Stimulated activated effector memory CD8-positive, alpha-beta T cell treated with anti-CD3 and anti-CD28 coated beads, Interleukin-12 subunit alpha, Interleukin-12 subunit beta, amount 100 ng/mL, for 72 hours (primary cell): ENCODE results near the gene IQCF5.
"Not testable (repeated sequence)": the region's sequence is repeated elsewhere in the genome, so short reads cannot be mapped to it uniquely, and the experiment has no call there.

ENCODE experiments used
- ATAC-seq: fragments of 150-1000 bp; cut with Tn5 transposase; 2 replicates; pipeline ENCODE4 v1.10.0; 2021
- DNase-seq, 2 donors: peaks; one replicate each; pipeline ENCODE4 v3.0.0; 2021 to 2022; ENCODE audit warnings: low spot score in 2 of 2
- H3K27ac Mint-ChIP-seq: one replicate; pipeline ENCODE4 v1.8.0; 2022; ENCODE audit warnings: mild to moderate bottlenecking, mixed read lengths
- H3K36me3 Mint-ChIP-seq: one replicate; pipeline ENCODE4 v1.8.0; 2022; ENCODE audit warnings: mild to moderate bottlenecking, mixed read lengths
- H3K4me1 Mint-ChIP-seq: one replicate; pipeline ENCODE4 v1.8.0; 2022; ENCODE audit warnings: mixed read lengths
- H3K4me3 Mint-ChIP-seq: one replicate; pipeline ENCODE4 v1.8.0; 2022; ENCODE audit warnings: mild to moderate bottlenecking, mixed read lengths
- H3K9me3 Mint-ChIP-seq: one replicate; pipeline ENCODE4 v1.8.0; 2022; ENCODE audit warnings: mixed read lengths

Gene IQCF5

DNA sequence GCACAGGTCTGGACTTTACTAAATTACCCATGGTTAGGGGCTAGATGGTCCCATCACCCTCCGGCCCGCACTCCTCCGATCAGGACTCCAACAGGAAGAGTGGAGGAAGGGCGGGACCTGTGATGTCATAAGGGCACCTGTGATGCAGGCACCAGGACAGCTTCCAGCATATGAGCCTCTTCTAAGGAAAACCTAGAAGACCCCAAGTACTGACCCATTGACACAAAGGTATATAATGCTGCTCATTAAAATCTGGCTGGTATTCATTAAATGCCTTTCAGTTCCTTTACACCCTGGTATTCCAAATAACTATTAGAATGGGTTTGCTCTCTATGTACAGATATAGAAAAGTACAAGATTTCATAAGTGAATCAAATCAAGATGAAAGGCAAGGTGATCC is at the start of gene IQCF5:
Gene IQCF5, minus strand, starts transcription at position 101 of the 400 bp plus-strand sequence. Its CDS starts 70 bp downstream, at position 31.
- Mint-ChIP-seq H3K9me3 (no peaks in the 10 kb centered on the region), H3K27ac (no peak within 1 kb of the TSS), H3K36me3 (no peaks in the 10 kb centered on the region), H3K4me1 (peaks cover 9% of the 10 kb centered on the region), H3K4me3 (no peak within 1 kb of the TSS)
- no peak for ATAC-seq
- DNase-seq: no peak

DNA sequence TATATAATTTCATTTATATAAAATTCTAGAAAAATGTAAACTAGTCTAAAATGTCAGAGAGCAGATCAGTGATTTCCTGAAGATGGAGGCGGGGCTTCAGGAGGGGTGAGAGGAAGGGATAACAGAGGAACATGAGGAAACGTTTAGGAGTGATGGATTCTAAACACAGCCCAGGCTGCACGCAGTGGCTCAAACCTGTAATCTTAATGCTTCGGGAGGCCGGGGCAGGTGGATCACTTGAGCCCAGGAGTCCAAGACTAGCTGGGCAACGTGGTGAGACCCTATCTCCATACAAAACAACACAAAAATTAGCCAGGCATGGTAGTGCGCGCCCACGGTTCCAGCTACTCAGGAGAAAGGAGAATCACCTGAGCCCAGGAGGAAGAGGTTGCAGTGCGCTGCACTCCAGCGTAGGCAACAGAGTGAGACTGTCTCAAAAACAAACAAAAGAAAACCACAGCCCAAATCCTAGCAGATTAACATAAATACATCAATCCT is 45.7 kb upstream of the IQCF5 start:
- Mint-ChIP-seq H3K4me3 (no peak overlapping the region), H3K36me3 (no peaks in the 10 kb centered on the region), H3K4me1 (no peaks in the 10 kb centered on the region), H3K9me3 (no peaks in the 10 kb centered on the region), H3K27ac (no peak overlapping the region)
- no peak for ATAC-seq
- DNase-seq: peak in 1 of 2 donors; percentile 35

DNA sequence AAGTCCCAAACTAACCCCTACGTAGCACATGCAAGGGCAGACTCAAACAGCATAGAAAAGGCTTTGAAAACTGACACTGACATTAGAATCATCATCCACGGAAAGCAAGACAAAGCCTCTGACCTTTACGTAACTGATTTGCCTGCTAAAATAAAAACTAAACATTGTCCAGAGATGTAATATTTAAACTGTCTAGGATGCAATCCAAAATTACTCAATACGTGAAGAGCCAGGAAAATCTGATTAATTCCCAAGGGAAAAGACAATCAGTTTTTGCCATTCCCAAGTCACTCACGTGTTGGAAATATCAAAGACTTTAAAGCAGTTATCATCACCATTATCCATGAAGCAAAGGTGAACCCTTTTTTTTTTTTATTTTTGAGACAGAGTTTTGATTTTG is 41.0 kb upstream of the IQCF5 start:
- no peaks in the 10 kb centered on the region for H3K4me1 Mint-ChIP-seq
- ATAC-seq (no peak), DNase-seq (no peak)
- H3K27ac Mint-ChIP-seq: no peak overlapping the region
- no peaks in the 10 kb centered on the region for H3K36me3 Mint-ChIP-seq
- H3K9me3 Mint-ChIP-seq: no peaks in the 10 kb centered on the region
- H3K4me3 Mint-ChIP-seq: no peak overlapping the region

DNA sequence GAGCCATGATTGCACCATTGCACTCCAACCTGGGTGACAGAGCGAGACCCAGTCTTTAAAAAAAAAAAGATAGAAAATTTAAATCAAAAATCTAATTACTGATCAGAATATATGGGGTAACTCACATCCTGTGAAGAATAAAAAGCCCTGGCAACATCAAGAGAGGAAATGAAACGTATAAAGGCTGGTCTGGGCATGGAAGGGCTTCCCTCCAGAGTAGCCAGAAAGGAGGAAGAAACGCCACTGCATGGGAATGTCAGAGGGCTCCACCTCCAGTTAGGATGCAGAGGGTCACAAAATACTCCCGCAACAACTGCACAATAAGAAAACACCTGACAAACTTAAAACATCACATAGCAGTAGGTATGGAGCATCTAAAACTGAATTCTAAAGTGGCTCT is 32.6 kb upstream of the IQCF5 start:
- Mint-ChIP-seq H3K4me1 (peaks cover 2% of the 10 kb centered on the region), H3K36me3 (peaks cover under 1% of the 10 kb centered on the region), H3K4me3 (no peak overlapping the region), H3K27ac (no peak overlapping the region), H3K9me3 (peaks cover 13% of the 10 kb centered on the region)
- ATAC-seq (no peak), DNase-seq (no peak)

DNA sequence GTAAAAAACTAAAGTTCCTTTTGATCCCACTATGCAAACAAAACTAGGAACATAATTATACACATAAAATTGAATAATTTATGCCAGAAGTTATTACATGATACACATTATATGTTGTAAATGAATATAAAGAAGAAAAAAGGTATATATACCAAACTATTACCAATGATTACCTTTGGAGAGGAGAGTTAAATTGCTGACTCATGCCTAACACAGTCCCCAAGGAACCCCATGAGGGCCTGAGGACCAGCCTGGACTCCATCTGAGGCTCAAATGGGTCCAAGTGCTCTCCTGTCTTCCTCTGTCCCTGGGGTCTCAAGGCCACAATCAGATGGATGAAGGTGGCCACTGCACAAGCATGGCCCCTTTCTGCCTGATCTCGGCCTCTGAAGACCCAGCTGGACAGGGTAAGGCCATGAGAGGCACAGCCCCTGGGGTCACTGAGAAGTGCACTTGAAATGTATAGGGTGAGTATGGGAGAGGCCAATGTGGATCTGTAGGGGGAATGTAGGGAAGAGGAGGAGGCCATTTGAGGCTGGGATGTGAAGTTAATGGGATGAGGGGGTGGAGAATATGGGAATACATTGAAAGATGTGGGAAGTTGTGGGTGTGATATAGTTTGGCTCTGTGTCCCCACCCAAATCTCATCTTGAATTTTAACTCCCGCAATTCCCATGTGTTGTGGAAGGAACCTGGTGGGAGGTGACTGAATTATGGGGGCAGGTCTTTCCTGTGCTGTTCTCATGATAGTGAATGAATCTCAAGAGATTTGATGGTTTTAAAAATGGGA is 28.8 kb upstream of the IQCF5 start:
- H3K36me3 Mint-ChIP-seq: peaks cover 10% of the 10 kb centered on the region
- H3K27ac Mint-ChIP-seq: no peak overlapping the region
- H3K4me3 Mint-ChIP-seq: no peak overlapping the region
- peak in 1 of 2 donors; percentile 35 for DNase-seq
- no peak for ATAC-seq
- peaks cover 14% of the 10 kb centered on the region for H3K4me1 Mint-ChIP-seq
- peaks cover 12% of the 10 kb centered on the region for H3K9me3 Mint-ChIP-seq

DNA sequence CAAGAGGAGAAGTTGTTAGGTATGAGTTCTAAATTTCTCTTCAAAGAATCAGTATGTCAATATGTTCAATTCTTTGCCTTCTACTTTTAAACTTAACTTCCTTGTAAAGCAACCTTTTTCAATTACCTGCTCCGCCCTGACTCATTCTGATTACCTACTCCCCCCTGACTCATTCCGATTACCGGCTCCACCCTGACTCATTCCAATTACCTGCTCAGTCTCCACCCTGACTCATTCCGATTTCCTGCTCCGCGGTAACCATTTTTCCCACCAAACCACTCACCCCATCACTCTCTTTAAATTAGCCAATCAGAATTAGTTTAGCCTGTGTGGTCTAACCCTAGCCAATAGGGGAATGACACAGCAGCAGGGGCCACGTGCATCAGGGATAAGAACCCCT is 27.0 kb upstream of the IQCF5 start:
- peak overlapping the region; percentile 30 for H3K27ac Mint-ChIP-seq
- not testable (repeated sequence) for H3K4me3 Mint-ChIP-seq, H3K36me3 Mint-ChIP-seq, H3K9me3 Mint-ChIP-seq
- H3K4me1 Mint-ChIP-seq: peaks cover 14% of the 10 kb centered on the region
- DNase-seq (peak in 1 of 2 donors; percentile 68), ATAC-seq (peak; percentile 83)

DNA sequence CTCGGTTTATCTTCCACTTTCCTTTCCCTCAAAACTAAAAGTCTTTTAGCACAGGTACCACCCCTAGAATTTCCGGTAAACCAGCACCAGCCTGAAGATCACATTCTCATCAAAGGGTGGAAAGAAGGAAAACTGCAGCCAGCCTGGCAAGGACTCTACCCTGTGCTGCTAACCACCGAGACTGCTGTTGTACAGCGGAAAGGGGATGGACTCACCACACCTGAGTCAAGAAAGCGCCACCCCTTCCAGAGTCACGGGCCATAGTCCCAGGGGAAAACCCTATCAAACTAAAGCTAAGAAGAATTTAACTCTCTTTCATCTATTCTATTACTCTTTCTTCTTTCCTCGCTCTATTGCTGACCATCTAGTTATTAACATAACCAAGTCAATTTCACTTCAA is 24.6 kb upstream of the IQCF5 start:
- not testable (repeated sequence) for H3K4me3 Mint-ChIP-seq, H3K27ac Mint-ChIP-seq, ATAC-seq, H3K36me3 Mint-ChIP-seq, H3K9me3 Mint-ChIP-seq
- peaks cover 14% of the 10 kb centered on the region for H3K4me1 Mint-ChIP-seq
- DNase-seq: peak in 1 of 2 donors; percentile 35

DNA sequence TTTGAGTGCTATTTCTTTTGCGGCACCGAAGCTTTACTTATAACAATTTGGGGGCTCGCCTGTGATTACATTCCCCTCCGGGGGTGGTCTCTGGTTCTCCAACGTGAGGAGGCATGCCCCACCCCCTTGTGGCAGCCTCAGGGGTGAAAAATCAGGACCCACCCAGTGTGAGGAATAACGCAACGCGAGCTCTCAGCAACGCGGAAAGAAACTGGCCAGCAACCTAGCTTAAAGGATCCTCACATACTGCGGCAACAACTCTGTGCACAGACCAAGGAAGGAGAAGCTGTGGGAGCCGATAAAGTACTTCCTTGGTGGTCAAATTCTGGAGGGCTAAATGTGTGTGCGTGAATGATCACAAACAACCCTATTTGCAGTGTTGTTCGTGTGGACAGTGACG is 22.0 kb upstream of the IQCF5 start:
- Mint-ChIP-seq H3K4me1 (peaks cover 6% of the 10 kb centered on the region), H3K4me3 (no peak overlapping the region), H3K36me3 (peaks cover 3% of the 10 kb centered on the region), H3K27ac (no peak overlapping the region), H3K9me3 (no peaks in the 10 kb centered on the region)
- ATAC-seq: no peak
- no peak for DNase-seq

DNA sequence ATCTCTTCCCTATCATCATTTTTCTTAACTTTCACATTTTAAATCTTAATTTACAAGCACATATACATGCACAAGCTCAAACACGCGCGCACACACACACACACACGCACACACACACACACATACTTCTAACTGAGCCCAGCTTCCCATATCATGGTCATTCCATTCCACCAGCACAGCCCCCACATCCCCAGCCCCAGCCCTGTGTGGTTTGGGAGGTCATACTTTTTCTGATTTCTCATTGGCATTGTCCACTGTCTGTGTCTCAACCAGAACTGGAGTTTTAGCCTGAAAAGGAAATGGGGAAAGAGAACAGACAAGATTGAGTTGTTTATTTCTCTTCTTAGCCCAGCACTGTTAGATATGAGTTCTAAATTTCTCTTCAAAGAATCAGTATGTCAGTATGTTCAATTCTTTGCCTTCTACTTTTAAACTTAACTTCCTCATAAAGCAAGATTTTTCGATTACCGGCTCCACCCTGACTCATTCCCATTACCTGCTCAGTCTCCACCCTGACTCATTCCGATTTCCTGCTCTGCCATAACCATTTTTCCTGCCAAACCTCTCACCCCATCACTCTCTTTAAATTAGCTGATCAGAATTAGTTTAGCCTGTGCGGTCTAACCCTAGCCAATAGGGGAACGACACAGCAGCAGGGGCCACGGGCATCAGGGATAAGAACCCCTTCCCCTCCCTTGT is 21.4 kb upstream of the IQCF5 start:
- H3K4me3 Mint-ChIP-seq: no peak overlapping the region
- peaks cover 4% of the 10 kb centered on the region for H3K4me1 Mint-ChIP-seq
- DNase-seq: no peak

DNA sequence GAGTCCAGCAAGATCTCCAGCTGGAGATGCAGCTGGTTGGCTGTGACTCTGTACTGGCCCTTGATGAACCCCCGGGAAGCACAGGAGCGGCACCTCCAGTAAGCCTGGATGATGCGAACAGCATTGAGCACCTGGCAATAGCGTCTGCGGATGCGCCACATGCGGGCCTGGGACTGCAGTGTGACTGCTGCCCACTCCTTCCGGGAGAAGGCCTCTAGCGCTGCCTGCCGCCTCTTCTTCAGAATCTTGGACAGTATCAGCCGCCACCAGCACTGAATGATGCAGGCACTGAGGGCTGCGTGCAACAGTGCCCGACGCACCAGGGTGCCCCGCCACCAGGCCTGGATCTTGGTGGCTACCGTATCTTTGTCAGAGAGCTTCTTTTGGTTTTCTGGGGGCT is 19.5 kb upstream of the IQCF5 start:
- no peak overlapping the region for H3K27ac Mint-ChIP-seq
- no peak for DNase-seq
- no peak for ATAC-seq
- no peaks in the 10 kb centered on the region for H3K36me3 Mint-ChIP-seq
- no peaks in the 10 kb centered on the region for H3K9me3 Mint-ChIP-seq
- no peak overlapping the region for H3K4me3 Mint-ChIP-seq
- peaks cover 11% of the 10 kb centered on the region for H3K4me1 Mint-ChIP-seq

More for the DNA sequence above, 21.4 kb upstream of the IQCF5 start:
- Mint-ChIP-seq H3K27ac (no peak overlapping the region), H3K9me3 (no peaks in the 10 kb centered on the region), H3K36me3 (no peaks in the 10 kb centered on the region)
- no peak for ATAC-seq

DNA sequence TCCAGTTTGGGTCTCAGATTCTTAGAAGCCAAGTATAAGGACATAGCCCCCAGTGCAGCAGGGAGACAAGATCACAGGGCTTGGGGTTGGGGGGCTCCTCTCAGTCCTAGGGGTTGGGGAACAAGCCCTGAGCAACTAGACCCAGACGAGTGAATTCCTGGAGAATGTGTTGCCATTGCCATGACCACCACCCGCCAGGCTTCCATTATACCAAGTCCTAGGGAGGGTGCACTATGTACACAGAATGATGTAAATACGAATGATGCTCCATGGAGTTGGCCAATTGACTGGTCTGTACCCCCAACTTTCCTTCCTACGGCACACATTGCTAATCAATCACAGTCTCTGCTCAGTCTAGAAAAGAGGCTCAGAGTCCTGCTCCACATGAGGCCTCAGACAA is 19.0 kb upstream of the IQCF5 start:
- H3K9me3 Mint-ChIP-seq: no peaks in the 10 kb centered on the region
- H3K36me3 Mint-ChIP-seq: no peaks in the 10 kb centered on the region
- no peak for ATAC-seq

DNA sequence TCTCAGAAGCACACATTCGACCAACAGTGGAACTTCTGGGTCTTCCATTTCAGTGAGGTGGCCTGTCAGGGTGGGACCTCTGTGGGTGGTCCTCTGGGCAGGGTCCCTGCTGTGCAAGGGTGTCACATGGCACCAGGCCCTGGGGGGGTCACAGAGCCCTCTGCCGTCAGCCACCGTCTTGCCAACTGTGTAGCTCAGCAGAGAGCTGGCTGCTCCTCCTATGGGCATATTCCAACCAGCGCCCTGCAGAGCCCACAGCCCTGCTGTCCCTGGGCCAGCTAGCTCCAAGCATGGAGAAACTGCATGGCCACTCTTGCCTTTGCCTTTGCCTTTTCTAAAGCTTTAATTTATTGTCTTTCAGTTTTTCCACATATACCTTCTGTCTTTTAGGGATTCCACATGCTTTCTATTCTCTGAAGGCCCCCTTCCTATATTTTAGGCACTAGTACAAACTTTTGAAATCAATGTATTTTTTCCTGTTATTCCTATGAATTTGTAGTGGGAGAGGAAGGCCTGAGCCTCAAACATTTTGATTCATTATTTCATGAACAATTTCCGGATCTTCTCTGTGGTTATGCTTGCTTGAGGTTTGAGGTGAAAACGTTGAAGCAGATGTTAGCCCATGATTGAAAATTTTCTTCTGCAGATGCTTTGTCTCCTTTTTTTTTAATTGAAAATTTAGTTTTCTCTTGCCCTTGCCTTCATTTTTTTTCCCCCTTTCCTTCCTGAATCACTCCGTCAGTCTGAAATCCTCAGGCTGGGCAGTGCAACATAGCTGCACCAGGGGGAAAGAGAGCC is 16.0 kb upstream of the IQCF5 start:
- Mint-ChIP-seq H3K36me3 (no peaks in the 10 kb centered on the region), H3K27ac (no peak overlapping the region), H3K9me3 (no peaks in the 10 kb centered on the region), H3K4me3 (no peak overlapping the region), H3K4me1 (peaks cover 11% of the 10 kb centered on the region)
- DNase-seq: peak in 1 of 2 donors; percentile 43
- no peak for ATAC-seq

More for the DNA sequence above, 19.0 kb upstream of the IQCF5 start:
- no peak for DNase-seq
- Mint-ChIP-seq H3K4me3 (no peak overlapping the region), H3K4me1 (peaks cover 11% of the 10 kb centered on the region), H3K27ac (no peak overlapping the region)

DNA sequence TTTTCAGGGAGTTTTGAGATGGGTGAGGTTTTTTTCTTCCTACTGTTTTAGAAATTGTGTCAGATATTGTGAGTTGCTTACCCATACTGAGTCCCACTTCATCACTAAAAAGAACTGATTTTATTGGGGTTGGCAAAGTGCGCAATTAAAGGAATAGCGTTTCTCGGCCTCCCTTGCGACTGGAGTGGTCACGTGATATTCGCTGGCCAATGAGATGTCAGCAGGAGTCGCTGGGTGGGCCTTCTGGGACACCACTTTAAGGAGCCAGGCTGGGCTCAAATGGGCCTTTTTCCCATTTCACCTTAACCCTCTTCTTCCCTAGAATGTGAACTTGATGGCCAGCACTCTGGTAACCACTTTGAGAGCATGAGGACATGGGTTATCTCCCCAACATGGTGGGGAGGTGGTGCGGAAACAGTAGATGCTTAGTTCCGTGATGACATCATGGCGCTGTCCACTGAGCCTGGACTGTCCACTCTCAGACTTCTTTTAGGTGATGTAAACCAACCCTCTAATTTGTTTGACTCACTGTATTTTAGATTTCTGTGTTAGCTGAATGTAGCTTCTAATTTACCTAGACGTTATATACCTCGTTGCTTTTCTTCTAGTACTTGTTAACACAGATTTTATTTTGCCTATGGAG is 13.2 kb upstream of the IQCF5 start:
- DNase-seq (peak in 1 of 2 donors; percentile 22), ATAC-seq (no peak)
- Mint-ChIP-seq H3K9me3 (no peaks in the 10 kb centered on the region), H3K27ac (no peak overlapping the region), H3K4me1 (peaks cover 11% of the 10 kb centered on the region), H3K36me3 (no peaks in the 10 kb centered on the region), H3K4me3 (no peak overlapping the region)

DNA sequence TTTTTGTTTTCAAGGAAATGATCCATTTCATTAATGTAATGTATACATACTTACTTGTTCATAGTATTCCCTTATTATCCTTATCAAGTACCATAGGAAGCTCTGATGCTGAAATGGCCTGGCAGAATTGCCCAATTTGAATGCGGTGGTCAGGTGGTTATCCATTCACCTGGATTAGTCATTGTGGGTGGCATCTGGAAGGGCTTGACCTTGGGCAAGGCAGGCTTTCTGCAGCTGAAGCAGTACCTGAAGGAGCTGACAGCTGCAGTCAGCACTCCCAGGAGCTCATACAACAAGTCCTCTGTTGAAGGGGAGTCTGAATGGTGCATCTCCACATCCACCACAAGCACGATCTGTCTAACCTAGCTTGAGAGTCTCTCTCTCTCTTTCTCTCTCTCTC is 12.2 kb upstream of the IQCF5 start:
- ATAC-seq (no peak), DNase-seq (peak in 1 of 2 donors; percentile 28)
- H3K36me3 Mint-ChIP-seq: no peaks in the 10 kb centered on the region
- H3K27ac Mint-ChIP-seq: no peak overlapping the region
- H3K4me3 Mint-ChIP-seq: no peak overlapping the region
- no peaks in the 10 kb centered on the region for H3K9me3 Mint-ChIP-seq
- H3K4me1 Mint-ChIP-seq: peaks cover 11% of the 10 kb centered on the region

DNA sequence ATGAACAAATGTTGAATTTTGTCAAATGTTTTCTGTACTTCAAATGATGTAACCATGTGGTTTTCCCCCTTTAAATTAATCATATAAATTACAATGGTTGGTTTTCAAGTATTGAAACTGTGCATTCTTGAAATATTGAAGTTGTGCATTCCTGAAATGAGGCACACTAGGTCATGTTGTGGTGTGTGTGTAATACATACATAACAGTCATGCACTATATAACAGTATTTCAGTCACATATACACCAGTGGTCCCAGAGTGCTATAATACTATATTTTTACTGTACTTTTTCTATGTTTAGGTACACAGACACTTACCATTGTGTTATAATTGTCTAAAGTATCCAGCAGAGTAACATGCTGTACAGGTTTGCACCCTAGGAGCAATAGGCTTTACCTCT is 11.0 kb upstream of the IQCF5 start:
- H3K9me3 Mint-ChIP-seq: no peaks in the 10 kb centered on the region
- H3K4me3 Mint-ChIP-seq: no peak overlapping the region
- peaks cover 4% of the 10 kb centered on the region for H3K4me1 Mint-ChIP-seq
- ATAC-seq: peak; percentile 91
- H3K36me3 Mint-ChIP-seq: no peaks in the 10 kb centered on the region
- DNase-seq: peak in 1 of 2 donors; percentile 1
- H3K27ac Mint-ChIP-seq: no peak overlapping the region
